Fibroblast of villous mesenchyme (primary cell): Measurements from ENCODE around the gene MFSD12. TPM values are rescaled to one million over a fixed set of nuclear protein-coding genes. Genes with fewer than 3 reads are reported as not detected.

Experiments
- DNase-seq: peaks from one replicate; pipeline ENCODE4 v3.0.0-alpha.2; 2010; ENCODE audit warnings: low read depth
- H3K4me3 ChIP-seq: 2 replicates; pipeline ENCODE4 v1.5.1; 2011; ENCODE audit warnings: low read depth, mild to moderate bottlenecking, low read length
- total RNA-seq: library from RNA; depleted of rRNA; stranded (reverse); fragments of >200 nt; gene quantifications from 2 replicates; pipeline ENCODE4 v1.2.3, GENCODE V29; 2012
- TF ChIP-seq, protein P1 (sequence below): IDR thresholded peaks from 2 replicates; pipeline ENCODE4 v1.5.1; 2012; ENCODE audit warnings: low read depth, mild to moderate bottlenecking, low read length; ENCODE audit not compliant: insufficient read depth

MFSD12 gene
- 137 and 139 TPM in 2 replicates for total RNA-seq

DNA sequence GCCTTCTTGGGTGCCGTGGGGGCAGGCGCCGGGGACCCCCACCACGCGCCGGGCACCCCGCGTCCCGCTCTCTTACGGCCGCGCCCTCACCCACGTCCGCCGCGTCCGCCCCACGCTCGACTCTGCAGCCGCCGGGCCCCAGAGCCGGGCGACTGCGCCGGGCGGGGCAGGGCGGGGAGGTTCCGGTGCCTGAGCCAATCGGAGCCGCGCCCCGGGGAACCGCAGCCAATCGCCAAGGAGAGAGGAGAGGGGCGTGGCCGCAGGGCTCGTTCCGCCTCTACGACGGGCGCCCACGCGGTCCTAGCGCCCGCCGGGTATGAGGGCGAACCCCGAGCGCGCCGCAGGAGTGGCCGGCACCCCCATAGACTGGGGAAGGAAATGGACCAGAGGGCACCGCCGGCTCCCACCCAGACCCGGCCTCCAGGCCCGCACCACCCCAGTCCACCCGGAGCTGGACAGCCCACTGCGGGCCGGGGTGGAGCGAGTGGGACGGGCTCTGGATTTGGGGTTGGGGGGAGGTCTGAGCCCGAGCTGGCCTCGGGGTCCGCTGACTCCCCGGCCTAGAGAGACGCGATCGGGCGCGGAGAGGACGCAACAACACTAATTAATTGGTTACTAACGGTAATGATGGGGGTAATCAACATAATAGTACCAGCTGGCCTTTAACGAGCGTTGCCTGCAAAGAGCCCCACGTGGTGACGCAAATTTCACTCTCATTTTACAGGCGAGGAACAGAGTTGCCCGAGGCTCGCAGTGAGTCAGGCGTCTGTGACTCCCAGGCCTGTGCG, at the start of gene MFSD12:
Gene MFSD12 (minus strand): TSS at position 126 of the 788 bp plus-strand sequence. CDS start 183 bp downstream, outside the sequence.
- peak; percentile 98 for DNase-seq
- TF ChIP-seq, protein P1, sequence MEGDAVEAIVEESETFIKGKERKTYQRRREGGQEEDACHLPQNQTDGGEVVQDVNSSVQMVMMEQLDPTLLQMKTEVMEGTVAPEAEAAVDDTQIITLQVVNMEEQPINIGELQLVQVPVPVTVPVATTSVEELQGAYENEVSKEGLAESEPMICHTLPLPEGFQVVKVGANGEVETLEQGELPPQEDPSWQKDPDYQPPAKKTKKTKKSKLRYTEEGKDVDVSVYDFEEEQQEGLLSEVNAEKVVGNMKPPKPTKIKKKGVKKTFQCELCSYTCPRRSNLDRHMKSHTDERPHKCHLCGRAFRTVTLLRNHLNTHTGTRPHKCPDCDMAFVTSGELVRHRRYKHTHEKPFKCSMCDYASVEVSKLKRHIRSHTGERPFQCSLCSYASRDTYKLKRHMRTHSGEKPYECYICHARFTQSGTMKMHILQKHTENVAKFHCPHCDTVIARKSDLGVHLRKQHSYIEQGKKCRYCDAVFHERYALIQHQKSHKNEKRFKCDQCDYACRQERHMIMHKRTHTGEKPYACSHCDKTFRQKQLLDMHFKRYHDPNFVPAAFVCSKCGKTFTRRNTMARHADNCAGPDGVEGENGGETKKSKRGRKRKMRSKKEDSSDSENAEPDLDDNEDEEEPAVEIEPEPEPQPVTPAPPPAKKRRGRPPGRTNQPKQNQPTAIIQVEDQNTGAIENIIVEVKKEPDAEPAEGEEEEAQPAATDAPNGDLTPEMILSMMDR, result no peak
- peak within 1 kb of the TSS; percentile 76 for H3K4me3 ChIP-seq

DNA sequence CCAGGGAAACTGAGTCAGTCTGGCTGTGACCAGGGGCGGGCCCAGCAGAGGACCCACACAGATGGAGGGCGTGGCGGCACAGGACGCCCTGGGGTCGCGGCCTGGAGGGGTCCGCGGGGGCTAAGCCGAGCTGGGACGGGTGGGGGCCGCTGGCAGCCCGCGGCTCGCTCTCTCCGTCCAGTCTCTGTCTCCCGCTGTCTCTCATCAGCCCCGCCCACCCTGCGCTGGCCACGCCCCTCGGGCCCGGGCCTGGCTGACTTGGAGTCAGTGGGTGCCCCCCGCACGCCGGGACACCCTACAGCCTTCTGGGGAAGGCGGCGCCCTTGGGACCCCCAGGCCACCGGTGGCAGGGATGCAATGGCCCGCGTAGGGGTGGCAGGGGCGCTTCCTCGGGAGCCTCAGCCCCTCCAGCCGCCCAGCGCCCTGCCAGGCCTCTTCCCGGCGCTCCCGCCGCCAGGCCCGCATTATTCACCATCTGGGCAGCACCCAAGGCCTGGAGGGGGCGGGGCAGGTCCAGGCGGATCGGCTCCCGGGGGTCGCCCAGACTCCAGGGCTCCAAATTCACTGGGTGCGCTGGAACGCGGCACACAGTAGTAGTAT, 49.4 kb upstream of the MFSD12 start, which contains the start of gene TBXA2R:
Gene TBXA2R (minus strand): TSS at position 186 of the 600 bp plus-strand sequence. CDS start 6,241 bp downstream, outside the sequence.
- TF ChIP-seq, protein P1, result no peak
- peak; percentile 56 for DNase-seq
- H3K4me3 ChIP-seq, result peak within 1 kb of the TSS; percentile 64

- H3K4me3 ChIP-seq, result peak overlapping the region; percentile 64
- TF ChIP-seq, protein P1, result no peak
- DNase-seq, result no peak
Measured at GRCh38 chr19:3606174-3606689, 48.8 kb upstream of the MFSD12 start.

DNA sequence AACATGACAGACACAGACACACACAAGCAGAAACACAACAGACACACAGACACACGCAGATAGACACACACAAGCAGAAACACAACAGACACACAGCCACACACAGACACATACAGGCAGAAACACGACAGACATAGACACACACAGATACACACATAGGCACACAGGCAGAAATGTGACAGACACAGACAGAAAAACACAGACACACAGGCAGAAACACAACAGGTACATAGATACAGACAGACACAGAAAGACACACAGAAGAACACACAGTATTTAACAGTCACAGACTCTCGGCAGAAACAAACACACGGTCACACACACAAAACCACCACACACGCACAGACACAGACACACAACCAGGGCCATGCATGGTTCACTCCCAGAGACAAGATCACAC, 48.4 kb upstream of the MFSD12 start:
- no peak for DNase-seq
- peak overlapping the region; percentile 64 for H3K4me3 ChIP-seq
- TF ChIP-seq, protein P1, result no peak

DNA sequence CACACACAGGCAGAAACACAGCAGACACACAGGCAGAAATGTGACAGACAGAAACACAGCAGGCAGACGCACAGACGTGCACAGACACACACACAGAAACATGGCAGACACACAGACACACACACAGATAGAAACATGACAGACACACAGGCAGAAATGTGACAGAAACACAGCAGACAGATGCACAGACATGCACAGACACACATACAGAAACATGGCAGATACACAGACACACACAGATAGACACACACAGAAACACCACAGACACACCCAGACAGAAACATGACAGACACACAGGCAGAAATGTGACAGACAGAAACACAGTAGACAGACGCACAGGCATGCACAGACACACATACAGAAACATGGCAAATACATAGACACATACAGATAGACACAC, 48.0 kb upstream of the MFSD12 start:
- no peak for DNase-seq
- TF ChIP-seq, protein P1, result no peak
- H3K4me3 ChIP-seq, result peak overlapping the region; percentile 64

GRCh38 chr19:3604987-3605343, 47.6 kb upstream of the MFSD12 start:
- TF ChIP-seq, protein P1, result no peak
- no peak for DNase-seq
- no peak overlapping the region for H3K4me3 ChIP-seq
